HepG2 (cell line): Measurements from ENCODE around the gene MGAT4D. TPM values are rescaled to one million over a fixed set of nuclear protein-coding genes. Genes with fewer than 3 reads are reported as not detected.

Experiments
- ADNP ChIP-seq: sonication (generic); formaldehyde crosslinking; IDR thresholded peaks from 2 replicates; pipeline ENCODE4 v1.4.0; 2020; ENCODE audit warnings: missing genetic modification reagents
- CENPT ChIP-seq: sonication (generic); formaldehyde crosslinking; IDR thresholded peaks from 2 replicates; pipeline ENCODE4 v1.8.0; 2022; ENCODE audit warnings: low read depth, mild to moderate bottlenecking, moderate library complexity, missing genetic modification reagents
- HNF1B ChIP-seq: sonication (generic); formaldehyde crosslinking; IDR thresholded peaks from 2 replicates; pipeline ENCODE4 v1.5.1; 2020; ENCODE audit warnings: mild to moderate bottlenecking, moderate library complexity, missing genetic modification reagents
- HOXA5 ChIP-seq: sonication (generic); formaldehyde crosslinking; IDR thresholded peaks from 2 replicates; pipeline ENCODE4 v1.4.0; 2020; ENCODE audit warnings: missing genetic modification reagents
- KIAA2018 ChIP-seq: sonication (generic); formaldehyde crosslinking; IDR thresholded peaks from 2 replicates; pipeline ENCODE4 v1.5.0; 2020; ENCODE audit warnings: mild to moderate bottlenecking, missing genetic modification reagents, borderline replicate concordance
- PLRG1 ChIP-seq: fragments of 450-650 bp; conservative IDR thresholded peaks from 2 replicates; pipeline ENCODE4 v1.6.1; 2016
- REXO4 ChIP-seq: sonication (generic); formaldehyde crosslinking; IDR thresholded peaks from 2 replicates; pipeline ENCODE4 v1.8.0; 2022; ENCODE audit warnings: missing genetic modification reagents, mild to moderate bottlenecking, borderline replicate concordance
- SAP130 ChIP-seq: IDR thresholded peaks from 2 replicates; pipeline ENCODE4 v1.6.1; 2016; ENCODE audit warnings: low read depth
- TOPORS ChIP-seq: sonication (generic); formaldehyde crosslinking; IDR thresholded peaks from 2 replicates; pipeline ENCODE4 v1.8.0; 2023; ENCODE audit warnings: mild to moderate bottlenecking, missing genetic modification reagents
- ZNF260 ChIP-seq: sonication (generic); formaldehyde crosslinking; IDR thresholded peaks from 2 replicates; pipeline ENCODE4 v1.4.0; 2020; ENCODE audit warnings: missing genetic modification reagents, low read depth, mild to moderate bottlenecking, borderline replicate concordance
- ZNF343 ChIP-seq: sonication (generic); formaldehyde crosslinking; IDR thresholded peaks from 2 replicates; pipeline ENCODE4 v1.4.0; 2020; ENCODE audit warnings: mild to moderate bottlenecking, missing genetic modification reagents
- ZNF503 ChIP-seq: sonication (generic); formaldehyde crosslinking; IDR thresholded peaks from 2 replicates; pipeline ENCODE4 v1.4.0; 2020; ENCODE audit warnings: missing genetic modification reagents
- ZNF619 ChIP-seq: sonication (generic); formaldehyde crosslinking; IDR thresholded peaks from 2 replicates; pipeline ENCODE4 v1.4.0; 2020; ENCODE audit warnings: mild to moderate bottlenecking, missing genetic modification reagents
- ZNF710 ChIP-seq: sonication (generic); formaldehyde crosslinking; IDR thresholded peaks from 2 replicates; pipeline ENCODE4 v1.5.0; 2020; ENCODE audit warnings: mild to moderate bottlenecking, missing genetic modification reagents, borderline replicate concordance
- ZSCAN9 ChIP-seq: IDR thresholded peaks from 2 replicates; pipeline ENCODE4 v1.6.1; 2016; ENCODE audit warnings: borderline replicate concordance
- polyA plus RNA-seq, 8 experiments: library from polyadenylated mRNA; depleted of rRNA in 3 of 8; stranded (reverse) in 7 of 8; unstranded in 1 of 8; fragments of >200 nt; fragmentation: Illumina TruSeq in 4 of 8; extraction: Trizol in 4 of 8; gene quantifications; 2 replicates each; pipeline versions ENCODE4 v1.2.1 to v1.2.3, GENCODE V29; 2011 to 2016; ENCODE audit warnings: low read depth in 4 of 8, missing spikeins in 1 of 8, mixed read lengths in 1 of 8; ENCODE audit not compliant: insufficient read depth in 1 of 8
- total RNA-seq, 5 experiments: library from RNA; depleted of rRNA; stranded (reverse); fragments of >200 nt; fragmentation: Illumina TruSeq; extraction: Trizol; gene quantifications; 2 replicates each; pipeline ENCODE4 v1.2.3, GENCODE V29; 2016; ENCODE audit warnings: low read depth in 1 of 5

MGAT4D gene
- total and polyA plus RNA-seq, 2 of the 13 experiments (the other 11 are each of a cell fraction or from before 2014, with no cell fraction given), result not detected

- TF ChIP-seq PLRG1, result no peak
- TF ChIP-seq ZNF710 (CRISPR knock-in tag), result peak; percentile 59; the same call in 1 of the 2 replicates
- TF ChIP-seq HOXA5, result peak; percentile 26; the same call in 1 of the 2 replicates
- 0 out of 2 replicates have a peak, but pooled peaks have one; percentile 22 for TF ChIP-seq CENPT (CRISPR knock-in tag)
- no peak for TF ChIP-seq ADNP (CRISPR knock-in tag)
- no peak for TF ChIP-seq ZNF260 (CRISPR knock-in tag)
- no peak for TF ChIP-seq ZSCAN9
- TF ChIP-seq ZNF343, result peak; percentile 93
- peak; percentile 73; the same call in 1 of the 2 replicates for TF ChIP-seq KIAA2018
- no peak for TF ChIP-seq HNF1B (CRISPR knock-in tag)
- TF ChIP-seq SAP130 (CRISPR knock-in tag), result peak; percentile 55; the same call in 1 of the 2 replicates
- no peak for TF ChIP-seq REXO4
- 0 out of 2 replicates have a peak, but pooled peaks have one; percentile 54 for TF ChIP-seq ZNF503
- TF ChIP-seq TOPORS, result no peak
- TF ChIP-seq ZNF619 (CRISPR knock-in tag), result no peak; the same call in 1 of the 2 replicates
Measured at GRCh38 chr4:140427106-140427918, 70.8 kb downstream of the MGAT4D start, which contains the start of gene CLGN (continued).
